HUES48 (cell line): ENCODE data around the gene SEMA3B.

Experiments
- H3K27ac ChIP-seq: one replicate; pipeline ENCODE4 v1.7.0; 2013; ENCODE audit warnings: low read depth, low read length, inconsistent platforms
- H3K27me3 ChIP-seq: 2 replicates; pipeline ENCODE4 v1.6.1; 2013; ENCODE audit warnings: mild to moderate bottlenecking, low read length; ENCODE audit not compliant: control insufficient read depth, insufficient read depth
- H3K36me3 ChIP-seq: 2 replicates; pipeline ENCODE4 v1.6.1; 2013; ENCODE audit warnings: low read length; ENCODE audit not compliant: control insufficient read depth, insufficient read depth
- H3K4me1 ChIP-seq: 2 replicates; pipeline ENCODE4 v1.6.1; 2013; ENCODE audit warnings: mild to moderate bottlenecking, low read length; ENCODE audit not compliant: control insufficient read depth, insufficient read depth
- H3K4me3 ChIP-seq: 2 replicates; pipeline ENCODE4 v1.5.1; 2013; ENCODE audit warnings: mild to moderate bottlenecking, low read depth, low read length
- H3K9ac ChIP-seq: 2 replicates; pipeline ENCODE4 v1.6.1; 2013; ENCODE audit warnings: mild to moderate bottlenecking, low read depth, low read length, moderate library complexity
- H3K9me3 ChIP-seq: 2 replicates; pipeline ENCODE4 v1.6.1; 2013; ENCODE audit warnings: low read length; ENCODE audit not compliant: control insufficient read depth, insufficient read depth

Gene SEMA3B

DNA sequence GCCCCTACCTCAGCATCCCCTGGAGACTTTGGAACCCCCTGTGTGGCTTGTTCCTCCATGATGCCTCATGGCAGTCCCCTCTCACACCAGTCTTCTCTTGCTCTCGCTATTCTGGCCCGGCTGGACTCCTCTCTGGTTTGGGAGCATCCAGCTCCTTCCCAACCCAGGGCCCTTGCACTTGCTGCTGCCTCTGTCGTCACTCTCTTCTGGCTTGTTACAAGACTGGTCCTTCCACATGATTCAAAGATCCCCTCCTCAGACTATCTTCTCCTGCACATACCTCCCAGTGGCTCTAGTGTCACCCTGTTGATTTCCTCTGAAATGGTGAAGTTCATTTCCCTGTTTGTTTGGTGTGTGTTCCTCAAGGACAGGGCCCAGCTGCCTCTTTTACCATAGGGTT lies 39.5 kb upstream of the SEMA3B start:
- H3K9ac ChIP-seq = no peak overlapping the region
- H3K27ac ChIP-seq = no peak overlapping the region
- peaks cover 5% of the 10 kb centered on the region for H3K27me3 ChIP-seq
- no peak overlapping the region for H3K4me3 ChIP-seq
- no peaks in the 10 kb centered on the region for H3K9me3 ChIP-seq
- H3K4me1 ChIP-seq = peaks cover 15% of the 10 kb centered on the region
- H3K36me3 ChIP-seq = no peaks in the 10 kb centered on the region

- Histone ChIP-seq H3K9ac (no peak overlapping the region), H3K4me1 (peaks cover 15% of the 10 kb centered on the region), H3K9me3 (no peaks in the 10 kb centered on the region), H3K4me3 (no peak overlapping the region), H3K36me3 (no peaks in the 10 kb centered on the region), H3K27me3 (peaks cover 5% of the 10 kb centered on the region), H3K27ac (no peak overlapping the region)
Measured at GRCh38 chr3:50230104-50230793, 38.7 kb upstream of the SEMA3B start.

DNA sequence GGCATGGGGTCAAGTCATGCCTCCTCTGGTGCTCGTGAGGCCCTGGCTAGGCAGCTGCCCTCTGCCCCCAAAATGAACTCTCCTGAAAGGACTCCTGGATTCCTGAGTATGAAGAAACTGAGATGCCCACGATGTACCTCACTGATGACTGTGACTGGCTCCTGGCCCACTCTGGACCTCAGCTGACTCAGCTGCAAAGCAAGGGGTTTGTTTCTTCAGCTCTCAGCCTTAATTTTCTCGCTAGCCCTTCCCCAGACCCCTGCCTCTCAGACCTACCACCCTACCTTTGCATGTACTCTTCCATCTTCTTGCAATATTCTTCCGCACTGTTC lies 38.2 kb upstream of the SEMA3B start:
- H3K36me3 ChIP-seq = no peaks in the 10 kb centered on the region
- H3K4me1 ChIP-seq = peaks cover 15% of the 10 kb centered on the region
- no peak overlapping the region for H3K27ac ChIP-seq
- no peak overlapping the region for H3K9ac ChIP-seq
- H3K9me3 ChIP-seq = no peaks in the 10 kb centered on the region
- peaks cover 5% of the 10 kb centered on the region for H3K27me3 ChIP-seq
- H3K4me3 ChIP-seq = no peak overlapping the region

DNA sequence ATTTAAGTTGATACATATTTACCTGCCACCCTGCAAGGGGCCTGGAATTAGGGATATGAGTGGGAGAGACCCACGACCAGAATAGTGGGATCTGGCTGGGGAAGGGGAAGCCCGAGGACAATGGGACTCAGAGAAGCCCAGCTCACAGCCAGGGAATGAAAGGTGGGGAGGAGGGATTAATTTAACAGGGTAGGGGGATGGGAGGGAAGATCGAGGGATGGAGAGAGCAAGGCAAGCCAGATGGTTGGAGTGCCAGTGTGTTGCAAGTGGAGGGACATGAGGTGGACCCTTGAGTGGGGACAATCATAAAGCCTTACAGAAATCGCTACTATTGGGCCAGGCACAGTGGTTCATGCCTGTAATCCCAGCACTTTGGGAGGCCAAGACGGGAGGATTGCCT lies 37.4 kb upstream of the SEMA3B start:
- no peaks in the 10 kb centered on the region for H3K9me3 ChIP-seq
- no peak overlapping the region for H3K9ac ChIP-seq
- H3K4me1 ChIP-seq = peaks cover 15% of the 10 kb centered on the region
- no peak overlapping the region for H3K4me3 ChIP-seq
- H3K36me3 ChIP-seq = no peaks in the 10 kb centered on the region
- peaks cover 5% of the 10 kb centered on the region for H3K27me3 ChIP-seq
- no peak overlapping the region for H3K27ac ChIP-seq

DNA sequence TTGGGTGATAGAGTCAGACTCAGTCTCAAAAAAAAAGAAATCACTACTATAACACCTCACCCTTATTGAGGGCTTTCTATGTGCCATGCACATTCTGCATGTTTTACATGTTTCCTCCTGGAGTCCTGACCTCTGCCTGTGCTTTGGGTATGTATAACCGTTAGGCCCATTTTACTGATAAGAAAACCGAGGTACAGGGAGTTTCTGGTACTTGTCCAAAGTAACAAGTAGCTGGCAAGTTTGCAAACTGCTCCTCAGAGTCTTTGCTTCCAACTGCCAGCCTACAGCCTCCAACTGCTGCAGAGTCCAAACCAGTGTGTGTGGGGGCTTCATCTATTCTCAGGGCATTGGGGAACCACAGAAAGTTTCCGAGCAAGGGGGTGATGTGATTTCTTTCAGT lies 36.6 kb upstream of the SEMA3B start:
- H3K4me1 ChIP-seq = peaks cover 15% of the 10 kb centered on the region

GRCh38 chr3:50233176-50233575 lies 35.8 kb upstream of the SEMA3B start:
- Histone ChIP-seq H3K4me1 (peaks cover 16% of the 10 kb centered on the region), H3K27ac (no peak overlapping the region), H3K36me3 (no peaks in the 10 kb centered on the region), H3K9me3 (no peaks in the 10 kb centered on the region), H3K9ac (no peak overlapping the region), H3K4me3 (no peak overlapping the region), H3K27me3 (no peaks in the 10 kb centered on the region)

More for the DNA sequence above, 36.6 kb upstream of the SEMA3B start:
- no peak overlapping the region for H3K9ac ChIP-seq
- H3K36me3 ChIP-seq = no peaks in the 10 kb centered on the region
- H3K9me3 ChIP-seq = no peaks in the 10 kb centered on the region
- no peak overlapping the region for H3K27ac ChIP-seq
- H3K27me3 ChIP-seq = no peaks in the 10 kb centered on the region
- H3K4me3 ChIP-seq = no peak overlapping the region

DNA sequence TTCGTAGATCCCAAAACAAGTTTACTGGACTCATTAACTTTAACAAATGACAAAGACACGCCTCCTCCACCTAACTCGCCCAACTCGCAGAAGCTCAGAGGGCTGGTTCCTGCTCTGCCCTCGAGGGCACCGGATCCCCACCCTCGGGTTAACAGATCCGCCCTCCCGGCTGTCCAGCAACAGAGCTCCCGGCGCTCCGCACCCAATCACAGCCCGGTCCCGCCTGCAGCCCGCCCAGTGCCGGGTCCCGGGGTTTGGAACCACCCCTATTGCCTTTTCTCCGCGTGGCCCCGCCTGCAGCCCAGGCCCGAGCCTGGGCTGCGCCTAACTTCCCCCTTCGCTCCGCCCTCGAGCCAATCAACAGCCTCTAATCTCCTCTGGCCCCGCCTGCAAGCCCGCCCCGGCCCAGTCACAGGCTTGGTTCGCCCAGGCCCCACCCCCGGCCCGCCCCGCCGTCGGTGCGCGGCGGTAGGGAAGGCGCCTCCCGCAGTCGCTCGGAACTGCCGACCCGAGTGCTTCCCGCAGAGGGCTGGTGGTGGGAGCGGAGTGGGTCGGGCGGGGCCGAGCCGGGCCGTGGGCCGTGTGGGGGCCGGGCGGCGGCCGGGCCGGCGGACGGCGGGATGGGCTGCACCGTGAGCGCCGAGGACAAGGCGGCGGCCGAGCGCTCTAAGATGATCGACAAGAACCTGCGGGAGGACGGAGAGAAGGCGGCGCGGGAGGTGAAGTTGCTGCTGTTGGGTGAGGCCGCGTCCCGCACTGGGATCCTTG lies 33.0 kb upstream of the SEMA3B start, which contains the start of gene GNAI2:
TSS of gene GNAI2 (plus strand) at position 489 of the 768 bp plus-strand sequence. CDS start at position 621, 132 bp downstream.
- H3K27ac ChIP-seq = peak within 1 kb of the TSS; percentile 72
- no peaks in the 10 kb centered on the region for H3K9me3 ChIP-seq
- H3K36me3 ChIP-seq = no peaks in the 10 kb centered on the region
- H3K9ac ChIP-seq = peak within 1 kb of the TSS; percentile 72
- no peaks in the 10 kb centered on the region for H3K27me3 ChIP-seq
- H3K4me3 ChIP-seq = peak within 1 kb of the TSS; percentile 91
- H3K4me1 ChIP-seq = peaks cover 26% of the 10 kb centered on the region

- H3K9ac ChIP-seq = peak overlapping the region; percentile 72
- no peaks in the 10 kb centered on the region for H3K36me3 ChIP-seq
- peaks cover 32% of the 10 kb centered on the region for H3K4me1 ChIP-seq
- H3K4me3 ChIP-seq = peak overlapping the region; percentile 91
- H3K27me3 ChIP-seq = no peaks in the 10 kb centered on the region
- H3K27ac ChIP-seq = peak overlapping the region; percentile 72
- no peaks in the 10 kb centered on the region for H3K9me3 ChIP-seq
Measured at GRCh38 chr3:50236484-50237132, 32.3 kb upstream of the SEMA3B start.

DNA sequence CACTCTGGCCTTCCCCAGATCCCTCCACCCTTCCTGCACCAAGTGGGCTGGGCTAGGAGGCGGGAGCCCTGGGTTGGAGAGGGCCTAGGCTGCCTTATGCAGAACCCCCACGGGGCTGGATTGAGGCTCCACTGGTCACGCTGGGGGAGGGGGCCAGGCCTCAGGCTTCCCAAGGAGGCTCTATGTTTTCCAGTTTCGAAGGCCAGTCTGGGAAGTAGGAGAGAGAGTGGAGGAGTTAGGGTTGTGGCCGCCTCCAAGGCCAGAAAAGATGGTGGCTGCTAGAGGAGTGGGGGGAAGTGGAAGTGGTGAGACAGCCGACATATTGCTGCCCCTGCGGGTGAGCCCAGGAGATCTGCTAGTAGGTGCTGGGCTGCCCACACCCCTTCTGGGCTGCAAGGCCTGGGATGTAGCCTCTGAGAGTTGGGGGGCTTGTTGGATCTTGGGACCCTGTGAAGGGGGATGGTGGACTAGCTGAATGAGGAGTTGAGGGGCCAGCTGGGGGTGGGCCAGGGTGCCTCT lies 31.8 kb upstream of the SEMA3B start:
- Histone ChIP-seq H3K9me3 (no peaks in the 10 kb centered on the region), H3K9ac (0 out of 2 replicates have a peak overlapping the region, but pooled peaks have one; percentile 72), H3K4me3 (peak overlapping the region; percentile 91), H3K27ac (peak overlapping the region; percentile 72), H3K27me3 (no peaks in the 10 kb centered on the region), H3K4me1 (peaks cover 38% of the 10 kb centered on the region), H3K36me3 (no peaks in the 10 kb centered on the region)

DNA sequence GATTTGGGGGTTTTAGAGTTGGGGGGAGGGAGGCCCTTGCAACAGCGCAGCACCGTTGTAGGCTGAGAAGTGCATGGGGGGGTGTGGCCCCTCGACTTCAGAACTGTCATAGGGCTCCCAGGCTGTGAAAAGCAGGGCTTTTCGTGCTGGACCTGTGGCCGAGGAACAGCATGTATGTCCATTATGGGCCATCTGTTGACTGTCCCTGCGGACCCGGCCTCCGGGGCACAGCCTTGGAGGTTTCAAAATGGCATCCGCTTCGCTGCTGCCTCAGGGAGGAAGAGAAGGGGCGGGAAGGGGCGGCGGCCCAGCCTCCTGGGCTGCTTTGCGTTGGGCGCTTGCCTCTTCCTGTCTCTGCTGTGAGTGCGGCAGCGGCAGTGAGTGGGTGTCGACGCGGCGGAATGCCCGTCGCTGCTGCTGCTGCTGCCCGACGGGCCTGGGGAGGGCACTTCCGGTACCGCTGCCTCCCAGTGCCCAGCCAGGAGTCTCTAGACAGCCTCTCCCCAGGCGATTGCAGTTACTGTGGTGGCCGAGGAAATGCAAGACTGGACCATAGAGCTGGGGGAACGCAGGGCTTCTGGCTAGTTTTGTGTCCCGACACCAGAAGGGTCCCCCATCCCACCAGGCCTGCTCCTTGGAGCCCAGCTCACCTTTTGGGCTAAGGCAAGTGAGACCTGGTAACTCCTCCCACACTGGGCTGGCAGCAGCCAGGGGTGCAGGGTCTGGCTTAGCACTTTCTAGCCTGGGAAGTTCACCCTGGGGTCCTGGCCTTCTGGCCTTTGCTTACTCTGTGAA lies 31.0 kb upstream of the SEMA3B start:
- peaks cover 46% of the 10 kb centered on the region for H3K4me1 ChIP-seq
- no peaks in the 10 kb centered on the region for H3K9me3 ChIP-seq
- peak overlapping the region; percentile 72 for H3K27ac ChIP-seq
- H3K27me3 ChIP-seq = no peaks in the 10 kb centered on the region
- H3K36me3 ChIP-seq = no peaks in the 10 kb centered on the region
- peak overlapping the region; percentile 91 for H3K4me3 ChIP-seq
- no peak overlapping the region for H3K9ac ChIP-seq
